NCI-H69 (cell line): ENCODE measurements around the gene IDH3G.

Experiments
- DNase-seq: peaks from one replicate; lab custom pipeline; 2025; lab: John Stamatoyannopoulos, UW

IDH3G gene

GRCh38 chrX:153816831-153817690 lies 22.9 kb upstream of the IDH3G start:
- DNase-seq, result no peak

GRCh38 chrX:153814591-153815315 lies 20.6 kb upstream of the IDH3G start:
- DNase-seq, result no peak

- DNase-seq, result no peak
Measured at GRCh38 chrX:153813161-153813560, 19.0 kb upstream of the IDH3G start.

- no peak for DNase-seq
Measured at GRCh38 chrX:153812220-153812619, 18.0 kb upstream of the IDH3G start.

- DNase-seq, result no peak
Measured at GRCh38 chrX:153807976-153808375, 13.8 kb upstream of the IDH3G start.

- DNase-seq, result no peak
Measured at GRCh38 chrX:153806999-153807575, 12.9 kb upstream of the IDH3G start.

GRCh38 chrX:153805436-153805835 lies 11.3 kb upstream of the IDH3G start:
- no peak for DNase-seq

- no peak for DNase-seq
Measured at GRCh38 chrX:153804621-153805020, 10.4 kb upstream of the IDH3G start.

GRCh38 chrX:153804100-153804595 lies 10.0 kb upstream of the IDH3G start:
- DNase-seq, result no peak

GRCh38 chrX:153803211-153804099 lies 9.3 kb upstream of the IDH3G start:
- DNase-seq, result no peak

- DNase-seq, result no peak
Measured at GRCh38 chrX:153802513-153803045, 8.4 kb upstream of the IDH3G start.

GRCh38 chrX:153801669-153802068 lies 7.5 kb upstream of the IDH3G start:
- DNase-seq, result no peak

- DNase-seq, result no peak
Measured at GRCh38 chrX:153800746-153801145, 6.6 kb upstream of the IDH3G start.

- DNase-seq, result no peak
Measured at GRCh38 chrX:153800177-153800722, 6.1 kb upstream of the IDH3G start.

- no peak for DNase-seq
Measured at GRCh38 chrX:153799326-153799725, 5.2 kb upstream of the IDH3G start.

- DNase-seq, result no peak
Measured at GRCh38 chrX:153797415-153798015, 3.3 kb upstream of the IDH3G start.

GRCh38 chrX:153794897-153795816 lies 982 bp upstream of the IDH3G start:
- peak; percentile 44 for DNase-seq

- DNase-seq, result no peak
Measured at GRCh38 chrX:153793291-153793690, 884 bp downstream of the IDH3G start.

- no peak for DNase-seq
Measured at GRCh38 chrX:153792368-153792767, 1.8 kb downstream of the IDH3G start.
